Central memory CD8-positive, alpha-beta T cell (primary cell): ENCODE results near the gene TMEM63B.
"Not testable (repeated sequence)": the region's sequence is repeated elsewhere in the genome, so short reads cannot be mapped to it uniquely, and the experiment has no call there.

ENCODE experiments used
- ATAC-seq: fragments of 150-1000 bp; cut with Tn5 transposase; replicated peaks from 2 replicates; pipeline ENCODE4 v1.10.0; 2022; ENCODE audit warnings: mild to moderate bottlenecking, moderate FRiP score, moderate number of reproducible peaks; ENCODE audit not compliant: poor library complexity, severe bottlenecking; ENCODE audit errors: extremely low read depth
- DNase-seq, 2 donors: peaks; one replicate each; pipeline ENCODE4 v3.0.0; 2021; ENCODE audit warnings: low spot score in 2 of 2
- H3K27ac Mint-ChIP-seq: one replicate; pipeline ENCODE4 v1.8.0; 2022; ENCODE audit warnings: low read depth, mild to moderate bottlenecking, moderate library complexity, mixed read lengths
- H3K27me3 Mint-ChIP-seq: one replicate; pipeline ENCODE4 v1.8.0; 2022; ENCODE audit warnings: mixed read lengths
- H3K36me3 Mint-ChIP-seq: one replicate; pipeline ENCODE4 v1.8.0; 2022; ENCODE audit warnings: mild to moderate bottlenecking, moderate library complexity, mixed read lengths; ENCODE audit not compliant: insufficient read depth
- H3K4me1 Mint-ChIP-seq: one replicate; pipeline ENCODE4 v1.8.0; 2022; ENCODE audit warnings: mixed read lengths
- H3K4me3 Mint-ChIP-seq: one replicate; pipeline ENCODE4 v1.8.0; 2022; ENCODE audit warnings: mild to moderate bottlenecking, moderate library complexity, mixed read lengths
- H3K9me3 Mint-ChIP-seq: one replicate; pipeline ENCODE4 v1.8.0; 2022; ENCODE audit warnings: mixed read lengths

Gene TMEM63B

DNA sequence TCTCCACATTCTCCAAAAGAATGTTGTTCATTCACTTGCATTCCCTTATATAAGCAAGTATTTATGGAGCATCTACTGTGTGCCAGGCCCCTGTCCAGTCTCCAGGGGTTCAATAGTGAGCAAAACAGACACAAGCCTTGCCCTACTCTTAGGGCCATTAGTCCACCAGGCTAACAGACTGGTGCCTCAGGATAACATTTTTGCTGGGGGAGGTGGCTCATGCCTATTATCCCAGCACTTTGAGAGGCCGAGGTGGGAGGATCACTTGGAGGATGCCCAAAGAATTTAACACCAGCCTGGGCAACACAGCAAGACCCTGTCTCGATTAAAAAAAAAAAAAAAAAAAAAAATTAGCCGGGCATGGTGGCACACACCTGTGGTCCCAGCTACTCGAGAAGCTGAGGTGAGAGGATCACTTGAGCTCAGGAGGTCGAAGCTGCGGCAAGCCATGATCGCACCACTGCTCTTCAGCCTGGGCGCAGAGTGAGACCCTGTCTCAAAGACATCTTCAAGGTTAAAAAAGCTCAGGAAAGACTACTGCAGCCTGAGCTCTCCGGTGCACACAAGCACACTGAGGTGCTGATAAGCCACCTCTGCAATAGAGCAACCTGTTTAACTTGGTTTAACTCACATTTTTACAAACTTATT lies 51.2 kb downstream of the TMEM63B start:
- no peak overlapping the region for H3K4me3 Mint-ChIP-seq
- no peak overlapping the region for H3K27ac Mint-ChIP-seq
- H3K4me1 Mint-ChIP-seq = peaks cover 12% of the 10 kb centered on the region
- DNase-seq (no peak), ATAC-seq (no peak)
- H3K27me3 Mint-ChIP-seq = peaks cover 19% of the 10 kb centered on the region
- H3K36me3 Mint-ChIP-seq = peaks cover 3% of the 10 kb centered on the region
- no peaks in the 10 kb centered on the region for H3K9me3 Mint-ChIP-seq

DNA sequence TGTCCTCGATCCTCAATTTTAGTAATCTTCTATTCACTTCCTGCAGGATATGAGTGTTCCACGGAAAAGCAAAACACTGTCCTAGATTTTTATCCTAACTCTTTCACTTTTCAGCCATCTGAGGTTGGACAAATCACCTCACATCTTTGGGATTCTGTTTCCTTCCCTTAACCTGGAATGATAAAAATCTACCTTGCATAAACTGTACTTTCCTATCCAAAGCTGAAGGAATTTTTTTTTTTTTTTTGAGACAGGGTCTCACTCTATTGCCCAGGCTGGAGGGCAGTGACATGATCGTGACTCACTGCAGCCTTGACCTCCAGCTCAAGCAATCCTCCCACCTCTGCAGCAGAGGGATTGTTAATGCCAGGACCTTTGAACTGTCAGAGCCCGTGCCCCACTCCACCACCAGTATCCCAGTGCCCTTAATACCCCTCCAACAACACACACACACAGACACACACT lies 51.8 kb downstream of the TMEM63B start:
- no peak for ATAC-seq
- H3K36me3 Mint-ChIP-seq = peaks cover 3% of the 10 kb centered on the region
- H3K4me3 Mint-ChIP-seq = no peak overlapping the region
- no peak overlapping the region for H3K27ac Mint-ChIP-seq
- H3K4me1 Mint-ChIP-seq = peaks cover 12% of the 10 kb centered on the region
- no peaks in the 10 kb centered on the region for H3K9me3 Mint-ChIP-seq
- peaks cover 18% of the 10 kb centered on the region for H3K27me3 Mint-ChIP-seq
- no peak for DNase-seq

DNA sequence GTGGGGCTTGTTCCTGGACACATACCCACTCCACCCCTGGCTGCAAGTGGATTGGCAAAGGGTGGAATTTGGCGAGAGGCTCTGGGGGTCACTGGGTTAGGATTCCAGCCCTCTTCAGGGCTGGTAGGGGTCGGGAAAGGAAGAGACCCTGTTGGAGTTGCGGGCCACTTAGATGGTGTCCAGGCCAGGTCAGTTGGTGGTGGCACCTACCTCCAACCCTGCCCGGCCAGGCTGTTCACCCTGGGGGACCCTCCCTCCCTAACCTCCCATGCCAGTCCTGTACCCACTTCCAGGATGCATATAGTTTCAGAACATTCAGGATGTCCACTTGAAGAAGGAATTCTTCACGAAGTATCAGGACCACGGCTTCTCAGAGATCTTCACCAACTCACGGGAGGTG lies 52.3 kb downstream of the TMEM63B start:
- DNase-seq = no peak
- Mint-ChIP-seq H3K4me3 (no peak overlapping the region), H3K27me3 (peaks cover 22% of the 10 kb centered on the region), H3K9me3 (no peaks in the 10 kb centered on the region), H3K4me1 (peaks cover 12% of the 10 kb centered on the region), H3K36me3 (peaks cover 3% of the 10 kb centered on the region), H3K27ac (no peak overlapping the region)
- ATAC-seq = no peak

DNA sequence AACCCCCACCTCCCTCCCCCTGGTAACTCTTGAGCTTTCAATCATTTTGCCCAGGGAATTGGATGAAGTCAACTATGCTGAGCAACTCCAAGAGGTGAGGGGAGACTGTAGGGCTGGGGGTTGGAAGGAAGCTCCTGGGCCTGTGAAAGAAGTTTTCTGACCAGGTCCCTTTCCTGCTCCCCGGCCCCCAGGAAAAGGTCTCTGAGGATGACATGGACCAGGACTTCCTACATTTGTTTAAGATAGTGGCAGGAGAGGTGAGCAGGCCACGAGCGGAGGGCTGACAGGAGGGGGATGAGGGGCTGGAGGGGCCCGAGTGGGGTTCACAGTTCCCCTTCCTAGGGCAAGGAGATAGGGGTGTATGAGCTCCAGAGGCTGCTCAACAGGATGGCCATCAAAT lies 53.1 kb downstream of the TMEM63B start:
- H3K9me3 Mint-ChIP-seq = no peaks in the 10 kb centered on the region
- H3K27me3 Mint-ChIP-seq = peaks cover 28% of the 10 kb centered on the region
- no peak overlapping the region for H3K27ac Mint-ChIP-seq
- peaks cover 12% of the 10 kb centered on the region for H3K4me1 Mint-ChIP-seq
- no peak overlapping the region for H3K4me3 Mint-ChIP-seq
- ATAC-seq (no peak), DNase-seq (no peak)
- peaks cover 3% of the 10 kb centered on the region for H3K36me3 Mint-ChIP-seq

DNA sequence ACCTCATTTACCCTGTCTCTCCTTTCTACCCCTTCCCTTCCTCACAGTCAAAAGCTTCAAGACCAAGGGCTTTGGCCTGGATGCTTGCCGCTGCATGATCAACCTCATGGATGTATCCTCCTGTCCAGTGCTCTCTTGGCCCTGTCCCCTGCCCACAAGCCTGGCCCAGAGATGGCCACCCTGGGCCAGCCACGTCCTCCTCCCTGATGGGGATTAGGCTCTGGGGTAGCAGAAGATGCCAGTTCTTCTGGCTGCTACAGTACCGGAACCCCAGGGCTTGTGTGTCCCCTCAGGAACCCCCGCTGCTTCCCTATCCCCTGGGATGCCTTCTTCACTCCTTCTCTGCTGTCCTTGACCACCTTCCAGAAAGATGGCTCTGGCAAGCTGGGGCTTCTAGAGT lies 53.5 kb downstream of the TMEM63B start:
- ATAC-seq (no peak), DNase-seq (no peak)
- H3K27me3 Mint-ChIP-seq = peaks cover 33% of the 10 kb centered on the region
- no peak overlapping the region for H3K4me3 Mint-ChIP-seq
- peaks cover 13% of the 10 kb centered on the region for H3K4me1 Mint-ChIP-seq
- H3K36me3 Mint-ChIP-seq = peaks cover 3% of the 10 kb centered on the region
- no peaks in the 10 kb centered on the region for H3K9me3 Mint-ChIP-seq
- H3K27ac Mint-ChIP-seq = no peak overlapping the region

DNA sequence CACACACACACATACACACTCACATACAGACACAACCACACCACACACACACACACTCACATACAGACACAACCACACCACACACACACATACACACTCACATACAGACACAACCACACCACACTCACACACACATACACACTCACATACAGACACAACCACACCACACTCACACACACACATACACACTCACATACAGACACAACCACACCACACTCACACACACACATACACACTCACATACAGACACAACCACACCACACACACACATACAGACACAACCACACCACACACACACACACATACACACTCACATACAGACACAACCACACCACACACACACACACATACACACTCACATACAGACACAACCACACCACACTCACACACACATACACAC lies 54.4 kb downstream of the TMEM63B start:
- Mint-ChIP-seq H3K27me3 (peaks cover 42% of the 10 kb centered on the region), H3K4me1 (peaks cover 16% of the 10 kb centered on the region)
- not testable (repeated sequence) for DNase-seq, H3K9me3 Mint-ChIP-seq, H3K27ac Mint-ChIP-seq, H3K36me3 Mint-ChIP-seq, H3K4me3 Mint-ChIP-seq, ATAC-seq

DNA sequence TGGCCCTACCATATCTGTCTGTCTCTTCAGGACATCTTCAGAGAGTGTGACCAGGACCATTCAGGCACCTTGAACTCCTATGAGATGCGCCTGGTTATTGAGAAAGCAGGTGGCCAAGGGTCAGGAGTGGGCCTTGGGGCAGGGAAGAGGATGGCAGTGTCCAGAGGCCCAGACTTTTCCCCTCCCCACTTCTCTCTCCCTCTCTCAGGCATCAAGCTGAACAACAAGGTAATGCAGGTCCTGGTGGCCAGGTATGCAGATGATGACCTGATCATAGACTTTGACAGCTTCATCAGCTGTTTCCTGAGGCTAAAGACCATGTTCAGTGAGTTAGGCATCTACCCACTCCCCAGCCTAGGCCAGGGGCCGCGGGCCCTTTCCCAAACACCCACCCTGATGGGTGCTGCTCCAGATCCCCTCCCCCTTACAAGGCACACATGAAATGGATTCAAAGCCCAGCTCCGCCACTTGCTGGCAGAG lies 55.6 kb downstream of the TMEM63B start:
- DNase-seq (no peak), ATAC-seq (no peak)
- H3K36me3 Mint-ChIP-seq = peaks cover 1% of the 10 kb centered on the region
- H3K4me1 Mint-ChIP-seq = peaks cover 7% of the 10 kb centered on the region
- H3K4me3 Mint-ChIP-seq = no peak overlapping the region
- H3K9me3 Mint-ChIP-seq = no peaks in the 10 kb centered on the region
- H3K27me3 Mint-ChIP-seq = peaks cover 30% of the 10 kb centered on the region
- no peak overlapping the region for H3K27ac Mint-ChIP-seq

DNA sequence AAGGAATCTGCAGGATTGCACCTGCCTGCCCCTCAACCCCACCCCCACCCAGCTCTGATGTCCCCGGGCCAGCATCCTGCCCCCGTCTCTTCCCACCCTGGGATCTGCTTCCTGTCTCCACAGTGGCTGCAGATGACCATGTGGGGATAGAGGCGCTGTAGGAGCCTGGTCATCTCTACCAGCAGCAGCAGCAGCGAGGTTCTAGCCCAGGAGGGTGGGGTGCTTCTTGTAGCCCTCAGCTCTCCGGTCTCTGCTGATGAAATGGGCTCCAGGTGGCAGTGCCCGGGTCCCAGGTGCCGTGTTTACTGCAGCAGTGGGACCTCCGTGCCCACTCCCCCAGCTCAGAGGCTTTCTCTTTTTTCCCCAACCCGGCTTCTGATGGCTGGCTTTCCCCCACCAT lies 56.4 kb downstream of the TMEM63B start:
- DNase-seq (no peak), ATAC-seq (no peak)
- Mint-ChIP-seq H3K27ac (no peak overlapping the region), H3K27me3 (peaks cover 29% of the 10 kb centered on the region), H3K4me1 (peaks cover 7% of the 10 kb centered on the region), H3K36me3 (peaks cover 1% of the 10 kb centered on the region), H3K4me3 (no peak overlapping the region), H3K9me3 (no peaks in the 10 kb centered on the region)

DNA sequence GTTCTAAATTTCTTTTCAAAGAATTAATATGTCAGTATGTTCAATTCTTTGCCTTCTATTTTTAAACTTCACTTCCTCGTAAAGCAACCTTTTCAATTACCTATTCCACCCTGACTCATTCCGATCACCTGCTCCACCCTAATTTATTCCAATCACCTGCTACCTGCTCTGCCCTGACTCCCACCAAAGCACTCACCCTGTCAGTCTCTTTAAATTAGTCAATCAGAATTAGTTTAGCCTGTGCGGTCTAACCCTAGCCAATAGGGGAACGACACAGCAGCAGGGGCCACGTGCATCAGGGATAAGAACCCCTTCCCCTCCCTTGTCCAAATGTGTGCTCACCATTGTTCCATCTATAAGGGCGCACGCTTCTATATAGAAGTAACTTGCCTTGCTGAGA lies 58.0 kb downstream of the TMEM63B start:
- H3K27me3 Mint-ChIP-seq = peaks cover 29% of the 10 kb centered on the region
- not testable (repeated sequence) for H3K9me3 Mint-ChIP-seq, H3K36me3 Mint-ChIP-seq, H3K4me1 Mint-ChIP-seq, DNase-seq, ATAC-seq, H3K27ac Mint-ChIP-seq, H3K4me3 Mint-ChIP-seq

DNA sequence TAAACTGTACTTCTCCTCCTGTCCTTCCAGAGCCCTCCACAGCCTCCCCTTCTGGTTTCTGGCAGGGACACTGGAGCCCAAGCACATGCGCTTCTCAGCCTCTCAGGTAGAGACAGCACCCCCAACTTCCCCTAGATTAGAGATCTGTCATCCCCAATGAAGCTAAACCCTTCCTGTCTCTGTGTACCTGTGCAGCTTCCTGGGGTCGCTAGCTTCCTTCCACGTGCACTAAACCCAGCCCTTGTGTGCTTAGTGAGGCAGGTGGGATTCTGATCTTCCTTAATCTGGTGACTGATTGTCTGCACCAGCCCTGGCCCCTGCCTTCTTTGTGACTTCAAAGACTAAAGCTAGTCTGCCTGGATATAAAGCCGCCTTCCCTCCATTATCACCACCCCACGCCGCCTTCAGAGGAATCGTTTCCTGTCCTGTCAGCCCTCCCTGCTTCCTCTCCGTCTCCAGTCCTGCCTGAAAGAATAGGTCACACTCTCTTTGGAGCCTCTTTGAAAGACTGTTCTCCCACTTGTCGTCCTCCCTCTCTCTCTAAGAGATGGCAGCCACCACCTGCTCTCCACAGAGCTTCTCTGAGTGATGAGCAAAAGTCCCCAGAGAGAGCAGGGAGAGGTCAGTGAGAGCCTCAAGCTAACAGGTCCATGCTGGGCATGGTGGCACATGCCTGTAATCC lies 58.7 kb downstream of the TMEM63B start:
- Mint-ChIP-seq H3K4me3 (no peak overlapping the region), H3K27ac (no peak overlapping the region), H3K4me1 (peaks cover 7% of the 10 kb centered on the region), H3K9me3 (no peaks in the 10 kb centered on the region), H3K27me3 (peaks cover 29% of the 10 kb centered on the region), H3K36me3 (no peaks in the 10 kb centered on the region)
- no peak for DNase-seq
- ATAC-seq = no peak

DNA sequence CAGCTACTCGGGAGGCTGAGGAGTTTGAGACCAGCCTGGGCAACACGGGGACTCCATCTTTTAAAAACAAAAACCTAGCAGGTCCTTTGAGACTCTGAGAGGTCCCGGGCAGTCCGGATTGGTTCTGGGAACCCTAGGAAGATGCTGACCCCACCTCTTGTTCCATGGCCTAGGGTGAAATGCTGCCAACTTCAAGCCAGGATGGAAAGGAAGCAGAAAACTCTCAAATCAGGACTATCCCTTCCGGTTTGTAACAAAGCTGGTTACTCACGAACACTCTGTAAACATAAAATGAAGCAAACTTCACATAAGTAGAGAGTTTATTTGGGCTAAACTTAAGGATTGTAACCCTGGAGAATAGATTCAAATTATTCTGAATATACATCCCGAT lies 59.3 kb downstream of the TMEM63B start:
- Mint-ChIP-seq H3K9me3 (no peaks in the 10 kb centered on the region), H3K27ac (no peak overlapping the region), H3K36me3 (no peaks in the 10 kb centered on the region), H3K4me3 (no peak overlapping the region), H3K27me3 (peaks cover 30% of the 10 kb centered on the region), H3K4me1 (peaks cover 7% of the 10 kb centered on the region)
- ATAC-seq = no peak
- no peak for DNase-seq

DNA sequence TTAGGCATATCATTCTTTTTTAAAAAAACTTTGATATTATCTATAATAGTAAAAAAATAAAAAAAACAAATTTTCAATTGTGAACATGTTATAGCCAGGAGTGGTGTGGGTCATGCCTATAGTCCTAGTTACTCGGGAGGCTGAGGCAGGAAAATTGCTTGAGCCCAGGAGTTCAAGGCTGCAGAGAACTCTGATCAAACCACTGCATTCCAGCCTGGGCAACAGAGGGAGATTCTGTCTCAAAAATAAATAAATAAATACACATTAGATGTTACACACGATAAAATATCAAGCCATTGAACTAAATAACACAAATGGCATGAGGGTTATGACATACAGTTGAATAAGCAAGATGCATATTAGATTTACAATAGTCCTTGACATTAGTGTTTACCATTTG lies 61.5 kb downstream of the TMEM63B start:
- no peak overlapping the region for H3K27ac Mint-ChIP-seq
- H3K4me3 Mint-ChIP-seq = no peak overlapping the region
- H3K4me1 Mint-ChIP-seq = peaks cover 17% of the 10 kb centered on the region
- H3K36me3 Mint-ChIP-seq = no peaks in the 10 kb centered on the region
- H3K9me3 Mint-ChIP-seq = no peaks in the 10 kb centered on the region
- ATAC-seq = no peak
- DNase-seq = no peak
- peaks cover 51% of the 10 kb centered on the region for H3K27me3 Mint-ChIP-seq

DNA sequence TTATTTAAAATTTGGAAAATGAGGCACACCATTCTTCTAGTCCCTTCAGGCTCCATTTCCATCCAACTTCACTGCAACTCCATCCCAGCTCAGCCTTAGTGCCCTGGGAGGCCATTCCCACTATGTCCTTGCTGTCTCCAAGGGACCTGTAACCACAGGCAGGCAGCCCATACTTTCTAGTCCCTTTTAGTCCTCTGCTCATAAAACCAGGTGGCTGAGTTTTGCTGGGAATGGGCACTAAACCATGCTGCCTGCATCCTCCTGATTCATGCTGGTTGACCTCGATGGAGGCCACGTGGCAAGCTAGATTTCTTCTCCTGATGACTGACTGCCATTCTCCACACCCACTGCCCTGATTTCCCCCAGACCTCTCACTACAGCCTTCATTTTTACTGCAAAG lies 61.9 kb downstream of the TMEM63B start:
- H3K27me3 Mint-ChIP-seq = peaks cover 51% of the 10 kb centered on the region
- H3K9me3 Mint-ChIP-seq = no peaks in the 10 kb centered on the region
- H3K4me3 Mint-ChIP-seq = no peak overlapping the region
- no peak for DNase-seq
- ATAC-seq = no peak
- no peaks in the 10 kb centered on the region for H3K36me3 Mint-ChIP-seq
- H3K27ac Mint-ChIP-seq = no peak overlapping the region
- H3K4me1 Mint-ChIP-seq = peaks cover 17% of the 10 kb centered on the region
